RWPE2 (cell line): ENCODE data around the gene VSTM5.

Source experiments
- ATAC-seq: fragments of 200-7000 bp; cut with Tn5 transposase; 3 replicates; pipeline ENCODE4 v1.9.1; 2021; ENCODE audit warnings: low read depth
- DNase-seq: peaks from one replicate; pipeline ENCODE4 v3.0.0-alpha.2; 2020; ENCODE audit warnings: low spot score
- H3K27ac ChIP-seq: fragments of 450-650 bp; 2 replicates; pipeline ENCODE4 v1.5.1; 2017; ENCODE audit warnings: mild to moderate bottlenecking; ENCODE audit not compliant: poor library complexity, severe bottlenecking
- H3K27me3 ChIP-seq: fragments of 250-450 bp; sonication (Bioruptor Pico); 2 replicates; pipeline ENCODE4 v1.5.1; 2021; ENCODE audit warnings: mild to moderate bottlenecking, moderate library complexity; ENCODE audit not compliant: insufficient read depth, poor library complexity, severe bottlenecking
- H3K36me3 ChIP-seq: fragments of 250-450 bp; sonication (Bioruptor Pico); 2 replicates; pipeline ENCODE4 v1.5.1; 2020; ENCODE audit warnings: low read depth, mild to moderate bottlenecking, moderate library complexity
- H3K4me1 ChIP-seq: fragments of 250-450 bp; sonication (Bioruptor Pico); 2 replicates; pipeline ENCODE4 v1.5.1; 2021; ENCODE audit warnings: mild to moderate bottlenecking, moderate library complexity; ENCODE audit not compliant: insufficient read depth, poor library complexity, severe bottlenecking
- H3K4me3 ChIP-seq: fragments of 250-450 bp; sonication (Bioruptor Pico); 2 replicates; pipeline ENCODE4 v1.5.1; 2021; ENCODE audit warnings: mild to moderate bottlenecking, moderate library complexity; ENCODE audit not compliant: severe bottlenecking
- H3K9me3 ChIP-seq: fragments of 250-450 bp; sonication (Bioruptor Pico); 2 replicates; pipeline ENCODE4 v1.5.1; 2021; ENCODE audit warnings: mild to moderate bottlenecking, moderate library complexity; ENCODE audit not compliant: severe bottlenecking
- CTCF ChIP-seq: fragments of 450-650 bp; IDR thresholded peaks from one replicate; pipeline ENCODE4 v1.5.1; 2017; ENCODE audit warnings: mild to moderate bottlenecking, moderate library complexity; ENCODE audit not compliant: poor library complexity, severe bottlenecking

Gene VSTM5

GRCh38 chr11:93813974-93814373 is 36.4 kb downstream of the VSTM5 start:
- no peak overlapping the region for H3K27ac ChIP-seq

DNA sequence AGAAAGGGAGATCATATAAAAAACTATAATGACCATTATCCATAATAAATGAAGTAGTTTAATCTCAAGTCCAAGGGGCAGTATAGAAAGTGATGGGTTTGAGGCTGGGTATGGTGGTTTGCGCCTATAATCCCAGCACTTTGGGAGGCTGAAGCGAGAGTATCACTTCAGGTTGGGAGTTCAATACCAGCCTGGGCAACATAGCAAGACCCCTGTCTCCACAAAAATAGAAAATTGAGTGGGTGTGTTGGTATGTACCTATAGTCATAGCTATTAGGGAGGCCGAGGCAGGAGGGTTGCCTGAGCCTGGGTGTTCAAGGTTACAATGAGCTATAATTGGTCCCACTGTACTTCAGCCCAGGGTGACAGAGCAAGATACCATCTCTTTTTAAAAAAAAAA is 42.4 kb downstream of the VSTM5 start:
- no peak overlapping the region for H3K27ac ChIP-seq
- H3K36me3 ChIP-seq = peaks cover 96% of the 10 kb centered on the region
- DNase-seq (no peak), ATAC-seq (no peak)
- no peaks in the 10 kb centered on the region for H3K4me1 ChIP-seq
- H3K4me3 ChIP-seq = no peak overlapping the region
- no peaks in the 10 kb centered on the region for H3K27me3 ChIP-seq
- no peaks in the 10 kb centered on the region for H3K9me3 ChIP-seq
- no peak for TF ChIP-seq CTCF

More at GRCh38 chr11:93813974-93814373, 36.4 kb downstream of the VSTM5 start:
- H3K4me3 ChIP-seq = no peak overlapping the region
- no peak for TF ChIP-seq CTCF
- H3K27me3 ChIP-seq = no peaks in the 10 kb centered on the region
- DNase-seq = no peak
- peaks cover 57% of the 10 kb centered on the region for H3K36me3 ChIP-seq
- no peak for ATAC-seq
- H3K4me1 ChIP-seq = no peaks in the 10 kb centered on the region
- no peaks in the 10 kb centered on the region for H3K9me3 ChIP-seq

DNA sequence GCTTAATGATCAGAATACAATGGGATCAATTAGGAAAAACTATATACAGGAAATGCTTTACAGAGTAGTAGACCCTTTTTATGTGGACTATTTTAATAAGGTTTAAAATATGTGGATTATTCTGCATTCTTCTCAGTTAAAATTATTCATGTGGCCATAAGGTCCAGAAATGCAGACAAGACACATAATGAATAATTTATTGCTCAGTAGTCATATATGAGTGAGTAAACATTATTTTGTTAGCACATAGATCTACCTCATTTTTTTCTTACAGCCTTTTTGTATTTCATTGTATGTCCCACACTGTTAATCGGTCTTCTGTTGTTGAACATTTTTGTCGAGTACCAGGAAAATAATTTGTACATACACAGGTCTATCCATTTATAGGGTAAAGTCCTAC is 45.5 kb downstream of the VSTM5 start:
- H3K36me3 ChIP-seq = peaks cover 96% of the 10 kb centered on the region
- TF ChIP-seq CTCF = no peak

DNA sequence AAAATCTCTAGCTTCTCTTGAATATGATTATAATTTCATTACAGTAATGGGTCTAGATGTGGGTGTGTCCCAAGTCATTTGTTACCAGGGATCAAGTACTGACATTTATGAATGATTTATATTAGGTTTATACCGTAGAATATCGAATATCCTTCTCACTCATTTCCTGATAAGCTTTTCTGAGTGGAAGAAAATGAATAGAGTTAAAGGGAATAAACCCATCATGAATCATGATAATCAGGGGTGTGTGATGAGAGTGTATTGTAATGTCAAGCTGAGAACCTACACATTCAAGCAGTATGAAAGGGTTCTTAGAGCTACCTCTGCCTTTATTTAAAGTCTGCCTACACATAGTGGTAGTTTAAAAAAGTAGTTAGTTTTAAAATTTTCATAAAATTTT is 49.1 kb downstream of the VSTM5 start:
- no peaks in the 10 kb centered on the region for H3K4me1 ChIP-seq
- no peak for DNase-seq
- no peak for ATAC-seq
- no peak overlapping the region for H3K4me3 ChIP-seq
- TF ChIP-seq CTCF = no peak
- H3K36me3 ChIP-seq = peaks cover 96% of the 10 kb centered on the region
- H3K9me3 ChIP-seq = no peaks in the 10 kb centered on the region
- no peaks in the 10 kb centered on the region for H3K27me3 ChIP-seq
- no peak overlapping the region for H3K27ac ChIP-seq

More for the DNA sequence above, 45.5 kb downstream of the VSTM5 start:
- Histone ChIP-seq H3K27me3 (no peaks in the 10 kb centered on the region), H3K9me3 (no peaks in the 10 kb centered on the region), H3K4me1 (no peaks in the 10 kb centered on the region), H3K27ac (no peak overlapping the region), H3K4me3 (no peak overlapping the region)
- ATAC-seq = no peak
- no peak for DNase-seq

DNA sequence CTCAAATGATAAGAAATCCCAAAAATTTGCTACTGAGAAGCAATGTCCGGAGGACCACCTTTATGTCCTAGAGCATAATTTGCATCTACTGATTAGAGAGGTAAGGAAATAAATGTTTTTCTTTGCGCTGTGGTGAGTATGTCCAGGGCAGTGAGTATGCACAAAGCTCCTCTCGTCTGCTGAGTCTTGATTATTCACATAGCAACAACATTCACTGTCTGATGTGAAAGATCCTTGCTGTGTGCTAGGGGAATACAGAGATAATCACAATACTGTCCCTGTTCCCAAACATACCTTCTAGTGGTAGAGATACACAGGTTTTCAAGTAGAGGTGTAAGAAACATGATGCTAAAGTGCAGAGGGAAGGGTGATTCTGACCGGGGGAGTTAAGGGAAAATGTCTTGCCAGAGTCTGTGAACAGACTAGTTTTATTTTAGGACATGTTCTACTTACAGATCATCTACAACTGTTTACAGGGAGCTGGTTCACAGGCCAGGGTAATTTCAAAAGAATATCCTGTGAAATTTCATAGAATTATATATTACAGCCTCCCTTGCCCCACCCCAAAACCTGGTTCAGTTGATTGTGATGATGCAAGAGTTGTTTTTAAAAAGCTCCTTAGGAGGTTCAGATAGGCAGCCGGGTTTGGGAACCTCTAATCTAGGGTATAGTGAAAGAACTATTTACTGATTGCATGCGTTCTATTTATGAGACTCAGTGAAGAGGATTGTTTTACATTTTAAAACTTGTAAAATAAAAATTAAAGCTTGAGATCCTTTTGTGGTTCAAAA is 53.8 kb downstream of the VSTM5 start:
- H3K27me3 ChIP-seq = no peaks in the 10 kb centered on the region
- no peaks in the 10 kb centered on the region for H3K4me1 ChIP-seq
- no peak for TF ChIP-seq CTCF
- H3K36me3 ChIP-seq = peaks cover 98% of the 10 kb centered on the region
- no peak overlapping the region for H3K27ac ChIP-seq
- DNase-seq (no peak), ATAC-seq (no peak)
- H3K9me3 ChIP-seq = no peaks in the 10 kb centered on the region
- no peak overlapping the region for H3K4me3 ChIP-seq
